ENCODE measurements around the gene SLC39A2.
"Not testable (repeated sequence)": the region's sequence is repeated elsewhere in the genome, so short reads cannot be mapped to it uniquely, and the experiment has no call there.

Gene SLC39A2

GRCh38 chr14:20956376-20956976 lies 42.6 kb upstream of the SLC39A2 start:
- Histone ChIP-seq H3K27ac (ENCODE audit: extremely low read depth, low read depth, low read length) (no peak overlapping the region), H3K36me3 (ENCODE audit: control insufficient read depth in 2 of 2, insufficient read depth in 1 of 2, low read length in 2 of 2) (no peaks in the 10 kb centered on the region), H3K9me3 (ENCODE audit: control insufficient read depth, insufficient read depth, low read depth, low read length) (no peaks in the 10 kb centered on the region), H3K4me3 (ENCODE audit: low read depth, low read length) (no peak overlapping the region), H3K4me1 (ENCODE audit: control insufficient read depth, insufficient read depth, low read length) (no peaks in the 10 kb centered on the region)
- TF ChIP-seq ZNF555 (tag by site-specific recombination; conservative IDR thresholded peaks at IDR 0.05) (no peak), ZNF214 (tag by site-specific recombination; IDR thresholded peaks at IDR 0.05; ENCODE audit: borderline replicate concordance) (no peak), ZNF133 (tag by site-specific recombination; IDR thresholded peaks at IDR 0.05) (no peak), HOXA7 (CRISPR knock-in tag; IDR thresholded peaks at IDR 0.05; ENCODE audit: borderline replicate concordance) (no peak), PRDM10 (tag by site-specific recombination; IDR thresholded peaks at IDR 0.05) (no peak), ZNF37A (tag by site-specific recombination; IDR thresholded peaks at IDR 0.05) (no peak), ZNF292 (tag by site-specific recombination; IDR thresholded peaks at IDR 0.05; ENCODE audit: borderline replicate concordance, low read depth) (no peak), OVOL3 (tag by site-specific recombination; IDR thresholded peaks at IDR 0.05) (no peak), PBX3 (CRISPR knock-in tag; IDR thresholded peaks at IDR 0.05) (no peak), ZNF221 (tag by site-specific recombination; IDR thresholded peaks at IDR 0.05; ENCODE audit: borderline replicate concordance) (no peak), ZFP69B (tag by site-specific recombination; IDR thresholded peaks at IDR 0.05) (no peak), SALL2 (tag by site-specific recombination; IDR thresholded peaks at IDR 0.05; ENCODE audit: borderline replicate concordance) (no peak), KLF17 (tag by site-specific recombination; IDR thresholded peaks at IDR 0.05) (no peak), ZNF121 (tag by site-specific recombination; IDR thresholded peaks at IDR 0.05) (no peak), ZNF16 (tag by site-specific recombination; IDR thresholded peaks at IDR 0.05; ENCODE audit: low read depth) (no peak), ZNF580 (tag by site-specific recombination; IDR thresholded peaks at IDR 0.05) (no peak), ZNF138 (tag by site-specific recombination; IDR thresholded peaks at IDR 0.05; ENCODE audit: borderline replicate concordance) (no peak), ZNF521 (tag by site-specific recombination; IDR thresholded peaks at IDR 0.05) (no peak), ZNF768 (tag by site-specific recombination; IDR thresholded peaks at IDR 0.05) (no peak), ZNF510 (tag by site-specific recombination; IDR thresholded peaks at IDR 0.05; ENCODE audit: insufficient replicate concordance) (no peak)
- ChIA-PET CTCF (interaction anchor here (0.7 to 1.4 kb wide), 4 partner anchors 15 to 99 kb away, joined by 3 to 4 read pairs (median 3); no protein-coding TSS in a partner anchor), POLR2A (no interaction called here)

GRCh38 chr14:20958946-20959345 lies 40.1 kb upstream of the SLC39A2 start:
- POLR2A ChIA-PET = interaction anchor here (2.4 kb wide), 1 partner anchor 12 kb away, joined by 17 read pairs; no protein-coding TSS in a partner anchor
- not testable (repeated sequence) for H3K4me1 ChIP-seq (ENCODE audit: control insufficient read depth, insufficient read depth, low read length); H3K9me3 ChIP-seq (ENCODE audit: control insufficient read depth, insufficient read depth, low read depth, low read length); H3K4me3 ChIP-seq (ENCODE audit: low read depth, low read length); H3K27ac ChIP-seq (ENCODE audit: extremely low read depth, low read depth, low read length); H3K36me3 ChIP-seq (ENCODE audit: control insufficient read depth in 2 of 2, insufficient read depth in 1 of 2, low read length in 2 of 2)
- CTCF ChIA-PET = interaction anchor here (4.2 kb wide), 1 partner anchor 12 kb away, joined by 46 read pairs; no protein-coding TSS in a partner anchor
